OCI-LY3 (cell line): ENCODE measurements around the gene ECT2.

Experiments used
- CTCF ChIP-seq: fragments of 200-600, 300-600 bp; sonication (generic); IDR thresholded peaks from 2 replicates; pipeline ENCODE4 v1.5.1; 2014; ENCODE audit warnings: antibody characterized with exemption, low read length, low read depth
- EZH2phosphoT487 ChIP-seq: fragments of 200-600 bp; shearing (Covaris generic); IDR thresholded peaks from 2 replicates; pipeline ENCODE4 v1.6.1; 2018; ENCODE audit warnings: antibody characterized with exemption, mixed run types, low read depth

GRCh38 chr3:172869784-172870518 is 119.4 kb downstream of the ECT2 start:
- no peak for TF ChIP-seq CTCF
- TF ChIP-seq EZH2phosphoT487, result no peak
